Caco-2 (cell line): Measurements from ENCODE around the gene ORAI3. TPM values are rescaled to one million over a fixed set of nuclear protein-coding genes. Genes with fewer than 3 reads are reported as not detected.

Source experiments
- BruUV-seq: library from RNA; stranded (reverse); fragments of 400-500 nt; replicated peaks from 2 replicates; lab custom pipeline; 2021; lab: Mats Ljungman, UMichigan
- CTCF ChIA-PET: fragments of 300-600 bp; sonication (Branson Sonifier 250); formaldehyde crosslinking; loops from one replicate; lab custom pipeline; 2022; ENCODE audit warnings: antibody characterized with exemption; lab: Charles Lee
- POLR2A ChIA-PET: fragments of 300-600 bp; sonication (Branson Sonifier 250); formaldehyde crosslinking; loops from one replicate; lab custom pipeline; 2022; ENCODE audit warnings: antibody characterized with exemption; lab: Charles Lee
- DNase-seq, 2 experiments: peaks; one replicate each; pipeline versions ENCODE4 v3.0.0 to v3.0.0-alpha.2; 2020 to 2022
- H3K27me3 ChIP-seq: replicated peaks from 2 replicates; pipeline ENCODE4 v1.6.0; 2011; ENCODE audit warnings: low read length; ENCODE audit not compliant: control insufficient read depth, insufficient read depth
- H3K36me3 ChIP-seq: 2 replicates; pipeline ENCODE4 v1.5.1; 2011; ENCODE audit warnings: low read length; ENCODE audit not compliant: control insufficient read depth, insufficient read depth
- H3K4me1 ChIP-seq: fragments of 250-450 bp; sonication (Bioruptor Pico); 2 replicates; pipeline ENCODE4 v1.5.1; 2020; ENCODE audit warnings: mild to moderate bottlenecking
- H3K4me3 ChIP-seq: 2 replicates; pipeline ENCODE4 v1.5.1; 2011; ENCODE audit warnings: low read depth, mild to moderate bottlenecking, control low read depth, low read length
- H3K9me3 ChIP-seq: fragments of 250-450 bp; sonication (Bioruptor Pico); 2 replicates; pipeline ENCODE4 v1.5.1; 2020; ENCODE audit warnings: mild to moderate bottlenecking, moderate library complexity
- H3K27ac Mint-ChIP-seq: one replicate; pipeline ENCODE4 v1.8.0; 2022; ENCODE audit warnings: mixed read lengths; ENCODE audit not compliant: unreplicated experiment
- H3K27me3 Mint-ChIP-seq: one replicate; pipeline ENCODE4 v1.8.0; 2022; ENCODE audit warnings: mixed read lengths; ENCODE audit not compliant: insufficient read depth, unreplicated experiment
- H3K36me3 Mint-ChIP-seq: one replicate; pipeline ENCODE4 v1.8.0; 2022; ENCODE audit warnings: mild to moderate bottlenecking, mixed read lengths; ENCODE audit not compliant: insufficient read depth, unreplicated experiment
- H3K4me1 Mint-ChIP-seq: one replicate; pipeline ENCODE4 v1.8.0; 2022; ENCODE audit warnings: low read depth, mixed read lengths; ENCODE audit not compliant: unreplicated experiment
- H3K4me3 Mint-ChIP-seq: one replicate; pipeline ENCODE4 v1.8.0; 2022; ENCODE audit warnings: mild to moderate bottlenecking, moderate library complexity, mixed read lengths; ENCODE audit not compliant: unreplicated experiment
- H3K9me3 Mint-ChIP-seq: one replicate; pipeline ENCODE4 v1.8.0; 2022; ENCODE audit warnings: mixed read lengths; ENCODE audit not compliant: unreplicated experiment
- intact Hi-C: fragments of 100-400 bp; cut with micrococcal nuclease; formaldehyde crosslinking; loops from one replicate; pipeline ENCODE4 v1.10.0; 2022; ENCODE audit not compliant: unreplicated experiment
- total RNA-seq: library from RNA; stranded (reverse); gene quantifications from 2 replicates; pipeline ENCODE4 v1.2.3, GENCODE V29; 2022
- TF ChIP-seq, protein P1 (sequence below), 2 experiments: fragments of 200-600 bp in 1 of 2; IDR thresholded peaks; 1 replicate in 1 of 2; 2 replicates in 1 of 2; pipeline versions ENCODE4 v1.5.1 to v1.8.0; 2011 to 2022; ENCODE audit warnings: antibody characterized with exemption in 1 of 2, control low read depth in 1 of 2, inconsistent platforms in 1 of 2, low read depth in 1 of 2, low read length in 1 of 2, mild to moderate bottlenecking in 1 of 2, moderate library complexity in 1 of 2; ENCODE audit not compliant: insufficient read depth in 1 of 2, severe bottlenecking in 1 of 2, unreplicated experiment in 1 of 2

Gene ORAI3
- total RNA-seq, 1 experiment from 2014 or later, result 4.7 TPM

DNA sequence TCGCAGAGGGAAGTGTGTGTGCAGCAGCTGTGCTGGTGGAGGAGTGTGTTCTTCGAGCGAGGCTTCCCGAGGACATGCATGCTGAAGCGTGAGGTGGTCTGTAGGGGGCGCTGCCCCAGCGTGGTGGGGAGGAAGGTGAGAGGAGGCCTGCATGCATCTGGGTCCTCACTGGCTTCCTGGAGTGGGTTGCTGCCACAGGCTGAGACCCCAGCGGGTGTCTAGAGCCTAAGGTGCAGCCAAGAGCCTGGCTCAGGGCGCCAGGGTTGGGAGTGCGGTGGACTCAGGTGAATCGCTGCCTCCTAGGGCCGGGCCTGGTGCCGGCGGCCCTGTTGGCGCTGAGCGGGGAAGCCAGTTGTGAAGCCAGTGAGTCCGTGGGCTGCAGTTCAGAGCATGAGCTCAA lies 28.6 kb downstream of the ORAI3 start:
- H3K9me3 Mint-ChIP-seq, result no peaks in the 10 kb centered on the region
- no peaks in the 10 kb centered on the region for H3K4me1 Mint-ChIP-seq
- H3K4me3 Mint-ChIP-seq, result no peak overlapping the region
- peaks cover 57% of the 10 kb centered on the region for H3K36me3 Mint-ChIP-seq
- Histone ChIP-seq H3K36me3 (peaks cover 2% of the 10 kb centered on the region; the same call in 1 of the 2 replicates), H3K9me3 (no peaks in the 10 kb centered on the region), H3K4me3 (no peak overlapping the region), H3K4me1 (no peaks in the 10 kb centered on the region), H3K27me3 (no peaks in the 10 kb centered on the region)
- ChIA-PET CTCF (interaction anchor here (0.7 kb wide), 1 partner anchor 89 kb away, joined by 3 read pairs; no protein-coding TSS in a partner anchor), POLR2A (no interaction called here)
- intact Hi-C loops, result no loop called here
- H3K27me3 Mint-ChIP-seq, result no peaks in the 10 kb centered on the region
- no peak overlapping the region for H3K27ac Mint-ChIP-seq
- TF ChIP-seq, protein P1, sequence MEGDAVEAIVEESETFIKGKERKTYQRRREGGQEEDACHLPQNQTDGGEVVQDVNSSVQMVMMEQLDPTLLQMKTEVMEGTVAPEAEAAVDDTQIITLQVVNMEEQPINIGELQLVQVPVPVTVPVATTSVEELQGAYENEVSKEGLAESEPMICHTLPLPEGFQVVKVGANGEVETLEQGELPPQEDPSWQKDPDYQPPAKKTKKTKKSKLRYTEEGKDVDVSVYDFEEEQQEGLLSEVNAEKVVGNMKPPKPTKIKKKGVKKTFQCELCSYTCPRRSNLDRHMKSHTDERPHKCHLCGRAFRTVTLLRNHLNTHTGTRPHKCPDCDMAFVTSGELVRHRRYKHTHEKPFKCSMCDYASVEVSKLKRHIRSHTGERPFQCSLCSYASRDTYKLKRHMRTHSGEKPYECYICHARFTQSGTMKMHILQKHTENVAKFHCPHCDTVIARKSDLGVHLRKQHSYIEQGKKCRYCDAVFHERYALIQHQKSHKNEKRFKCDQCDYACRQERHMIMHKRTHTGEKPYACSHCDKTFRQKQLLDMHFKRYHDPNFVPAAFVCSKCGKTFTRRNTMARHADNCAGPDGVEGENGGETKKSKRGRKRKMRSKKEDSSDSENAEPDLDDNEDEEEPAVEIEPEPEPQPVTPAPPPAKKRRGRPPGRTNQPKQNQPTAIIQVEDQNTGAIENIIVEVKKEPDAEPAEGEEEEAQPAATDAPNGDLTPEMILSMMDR (IDR thresholded peaks at IDR 0.05; ENCODE audit: insufficient read depth in 1 of 2, low read depth in 1 of 2, low read length in 1 of 2, severe bottlenecking in 1 of 2, unreplicated experiment in 1 of 2), result peak; percentile 10 to 21
- BruUV-seq, result no TSS peak
- DNase-seq, result no peak

DNA sequence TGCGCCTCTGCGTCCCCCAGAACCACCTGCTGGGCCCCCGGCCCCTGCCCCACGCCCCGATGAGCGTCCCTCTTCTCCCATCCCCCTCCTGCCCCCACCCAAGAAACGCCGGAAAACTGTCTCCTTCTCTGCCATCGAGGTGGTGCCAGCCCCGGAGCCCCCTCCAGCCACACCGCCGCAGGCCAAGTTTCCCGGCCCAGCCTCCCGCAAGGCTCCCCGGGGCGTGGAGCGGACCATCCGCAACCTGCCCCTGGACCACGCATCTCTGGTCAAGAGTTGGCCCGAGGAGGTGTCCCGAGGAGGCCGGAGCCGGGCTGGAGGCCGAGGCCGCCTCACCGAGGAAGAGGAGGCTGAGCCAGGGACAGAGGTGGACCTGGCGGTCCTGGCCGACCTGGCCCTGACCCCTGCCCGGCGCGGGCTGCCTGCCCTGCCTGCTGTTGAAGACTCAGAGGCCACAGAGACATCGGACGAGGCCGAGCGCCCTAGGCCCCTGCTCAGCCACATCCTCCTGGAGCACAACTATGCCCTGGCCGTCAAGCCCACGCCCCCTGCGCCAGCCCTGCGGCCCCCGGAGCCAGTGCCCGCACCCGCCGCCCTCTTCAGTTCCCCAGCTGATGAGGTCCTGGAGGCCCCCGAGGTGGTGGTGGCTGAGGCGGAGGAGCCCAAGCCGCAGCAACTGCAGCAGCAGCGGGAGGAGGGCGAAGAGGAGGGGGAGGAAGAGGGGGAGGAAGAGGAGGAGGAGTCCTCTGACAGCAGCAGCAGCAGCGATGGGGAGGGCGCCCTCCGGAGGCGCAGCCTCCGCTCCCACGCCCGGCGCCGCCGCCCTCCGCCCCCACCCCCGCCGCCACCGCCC lies 30.5 kb downstream of the ORAI3 start:
- no TSS peak for BruUV-seq
- ChIA-PET CTCF (no interaction called here), POLR2A (no interaction called here)
- Histone ChIP-seq H3K9me3 (no peaks in the 10 kb centered on the region), H3K4me3 (no peak overlapping the region), H3K4me1 (no peaks in the 10 kb centered on the region), H3K36me3 (no peaks in the 10 kb centered on the region; the same call in 1 of the 2 replicates), H3K27me3 (no peaks in the 10 kb centered on the region)
- Mint-ChIP-seq H3K9me3 (no peaks in the 10 kb centered on the region), H3K4me1 (no peaks in the 10 kb centered on the region), H3K36me3 (peaks cover 47% of the 10 kb centered on the region), H3K27me3 (no peaks in the 10 kb centered on the region), H3K27ac (no peak overlapping the region), H3K4me3 (no peak overlapping the region)
- intact Hi-C loops, result no loop called here
- no peak for DNase-seq
- TF ChIP-seq, protein P1 (IDR thresholded peaks at IDR 0.05; ENCODE audit: insufficient read depth in 1 of 2, low read depth in 1 of 2, low read length in 1 of 2, severe bottlenecking in 1 of 2, unreplicated experiment in 1 of 2), result no peak

DNA sequence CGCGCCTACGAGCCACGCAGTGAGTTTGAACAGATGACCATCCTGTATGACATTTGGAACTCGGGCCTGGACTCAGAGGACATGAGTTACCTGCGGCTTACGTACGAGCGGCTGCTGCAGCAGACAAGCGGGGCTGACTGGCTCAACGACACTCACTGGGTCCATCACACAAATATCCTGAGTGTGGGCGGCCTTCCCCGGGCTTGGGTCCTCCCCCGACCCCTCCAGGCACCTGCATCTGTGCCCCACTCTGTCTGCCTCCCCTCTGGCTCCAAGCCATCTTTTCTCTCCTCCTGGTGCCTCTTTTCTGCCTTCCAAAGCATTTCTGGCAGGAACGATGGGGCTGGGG lies 31.1 kb downstream of the ORAI3 start:
- H3K9me3 ChIP-seq, result no peaks in the 10 kb centered on the region
- intact Hi-C loops, result no loop called here
- ChIA-PET POLR2A (no interaction called here), CTCF (no interaction called here)
- Mint-ChIP-seq H3K4me1 (no peaks in the 10 kb centered on the region), H3K27ac (no peak overlapping the region), H3K9me3 (no peaks in the 10 kb centered on the region), H3K36me3 (peaks cover 44% of the 10 kb centered on the region), H3K4me3 (no peak overlapping the region), H3K27me3 (no peaks in the 10 kb centered on the region)
- H3K36me3 ChIP-seq, result no peaks in the 10 kb centered on the region; the same call in 1 of the 2 replicates
- H3K4me3 ChIP-seq, result no peak overlapping the region
- H3K4me1 ChIP-seq, result peaks cover 2% of the 10 kb centered on the region
- no peak for DNase-seq
- TF ChIP-seq, protein P1 (IDR thresholded peaks at IDR 0.05; ENCODE audit: insufficient read depth in 1 of 2, low read depth in 1 of 2, low read length in 1 of 2, severe bottlenecking in 1 of 2, unreplicated experiment in 1 of 2), result no peak
- no peaks in the 10 kb centered on the region for H3K27me3 ChIP-seq
- no TSS peak for BruUV-seq
